Measurements from ENCODE around the gene RHOU. TPM values are rescaled to one million over a fixed set of nuclear protein-coding genes. Genes with fewer than 3 reads are reported as not detected.
A peak's percentile ranks its signal among the peaks of the same experiment; 100 is the strongest.

RHOU gene
- total and polyA plus RNA-seq, 2 donors (not counting 3 experiments of a cell fraction or from before 2014, with no cell fraction given) = 0.04 to 0.40 TPM

- Histone ChIP-seq H2AFZ (ENCODE audit: low read depth, low read length) (no peak overlapping the region), H3K9me3 (replicated peaks; ENCODE audit: control insufficient read depth, insufficient read depth, low read length) (no peaks in the 10 kb centered on the region), H3K36me3 (ENCODE audit: control insufficient read depth in 2 of 2, extremely low read depth in 1 of 2, insufficient read depth in 2 of 2, low read length in 2 of 2) (no peaks in the 10 kb centered on the region), H3K27ac (ENCODE audit: insufficient read depth, low read depth, low read length) (no peak overlapping the region), H3K4me3 (replicated peaks in 1 of 3; ENCODE audit: insufficient read depth in 1 of 3, low read depth in 1 of 3, low read length in 3 of 3) (peak overlapping the region in 1 of 3 experiments; percentile 62), H3K9me1 (replicated peaks; ENCODE audit: control insufficient read depth, extremely low read depth, insufficient read depth, low read length) (no peaks in the 10 kb centered on the region), H4K20me1 (replicated peaks; ENCODE audit: control insufficient read depth, extremely low read depth, insufficient read depth, low read length) (no peaks in the 10 kb centered on the region), H3K9ac (replicated peaks; ENCODE audit: extremely low read depth, insufficient read depth, low read length) (no peak overlapping the region), H3K4me1 (ENCODE audit: control insufficient read depth, extremely low read depth, insufficient read depth, low read length) (peaks cover 6% of the 10 kb centered on the region), H3K4me2 (ENCODE audit: insufficient read depth, low read length) (peak overlapping the region; percentile 16), H3K79me2 (ENCODE audit: control insufficient read depth, insufficient read depth, low read length) (no peaks in the 10 kb centered on the region), H3K27me3 (ENCODE audit: control insufficient read depth in 2 of 2, insufficient read depth in 2 of 2, low read length in 2 of 2) (peaks cover 29 to 40% of the 10 kb centered on the region in 2 experiments)
- dilution Hi-C loops (cut with MboI; ENCODE audit: extremely low pct_ligation_motif_present, low sequenced_read_pairs) = no loop called here
- BruUV-seq (replicated peaks) = no TSS peak
- intact Hi-C loops (cut with micrococcal nuclease) = loop anchor here (1.0 to 5.0 kb wide), 2 partner anchors 421 to 491 kb away; no protein-coding TSS in a partner anchor
- DNase-seq (ENCODE audit: low read depth, low spot score) (peak; percentile 16), FAIRE-seq (no peak)
- ChIA-PET POLR2A (no interaction called here), CTCF (interaction anchor here (0.6 to 2.9 kb wide), 11 partner anchors 10 to 732 kb away, joined by 3 to 59 read pairs (median 4); no protein-coding TSS in a partner anchor)
- TF ChIP-seq EZH2 (IDR thresholded peaks at IDR 0.05; ENCODE audit: borderline replicate concordance, low read depth, low read length, severe bottlenecking) (peak; percentile 86), JUN (IDR thresholded peaks at IDR 0.05; ENCODE audit: borderline replicate concordance, insufficient read depth, insufficient read length, low read depth) (no peak)
Observed at GRCh38 chr1:228735871-228736586, 750 bp downstream of the RHOU start.

- DNase-seq (ENCODE audit: low read depth, low spot score) (no peak), FAIRE-seq (no peak)
- TF ChIP-seq POLR2AphosphoS5 (IDR thresholded peaks at IDR 0.05; ENCODE audit: insufficient read depth, low read depth, low read length) = no peak
- TF ChIP-seq EZH2 (IDR thresholded peaks at IDR 0.05; ENCODE audit: borderline replicate concordance, low read depth, low read length, severe bottlenecking) = no peak
- TF ChIP-seq JUN (IDR thresholded peaks at IDR 0.05; ENCODE audit: borderline replicate concordance, insufficient read depth, insufficient read length, low read depth) = no peak
- TF ChIP-seq POLR2A (IDR thresholded peaks at IDR 0.05; ENCODE audit: low read depth, low read length) = no peak
- no peak for TF ChIP-seq MAX (IDR thresholded peaks at IDR 0.05; ENCODE audit: insufficient read depth, insufficient read length)
- Histone ChIP-seq H3K9me3 (replicated peaks; ENCODE audit: control insufficient read depth, insufficient read depth, low read length) (no peaks in the 10 kb centered on the region), H3K9me1 (replicated peaks; ENCODE audit: control insufficient read depth, extremely low read depth, insufficient read depth, low read length) (no peaks in the 10 kb centered on the region), H3K4me2 (ENCODE audit: insufficient read depth, low read length) (no peak overlapping the region), H3K27me3 (ENCODE audit: control insufficient read depth in 2 of 2, insufficient read depth in 2 of 2, low read length in 2 of 2) (peaks cover 29 to 40% of the 10 kb centered on the region in 2 experiments), H2AFZ (ENCODE audit: low read depth, low read length) (no peak overlapping the region), H3K4me3 (replicated peaks in 1 of 3; ENCODE audit: insufficient read depth in 1 of 3, low read depth in 1 of 3, low read length in 3 of 3) (no peak overlapping the region), H3K79me2 (ENCODE audit: control insufficient read depth, insufficient read depth, low read length) (no peaks in the 10 kb centered on the region), H3K36me3 (ENCODE audit: control insufficient read depth in 2 of 2, extremely low read depth in 1 of 2, insufficient read depth in 2 of 2, low read length in 2 of 2) (no peaks in the 10 kb centered on the region), H3K4me1 (ENCODE audit: control insufficient read depth, extremely low read depth, insufficient read depth, low read length) (peaks cover 6% of the 10 kb centered on the region), H3K27ac (ENCODE audit: insufficient read depth, low read depth, low read length) (no peak overlapping the region), H3K9ac (replicated peaks; ENCODE audit: extremely low read depth, insufficient read depth, low read length) (no peak overlapping the region), H4K20me1 (replicated peaks; ENCODE audit: control insufficient read depth, extremely low read depth, insufficient read depth, low read length) (no peaks in the 10 kb centered on the region)
- POLR2A ChIA-PET = no interaction called here
- no TSS peak for BruUV-seq (replicated peaks)
- CTCF ChIA-PET = interaction anchor here (1.5 to 2.3 kb wide), 2 partner anchors 293 to 518 kb away, joined by 3 to 8 read pairs; no protein-coding TSS in a partner anchor
- dilution Hi-C loops (cut with MboI; ENCODE audit: extremely low pct_ligation_motif_present, low sequenced_read_pairs) (no loop called here), intact Hi-C loops (cut with micrococcal nuclease) (loop anchor here (5.0 kb wide), 1 partner anchor 420 kb away; no protein-coding TSS in a partner anchor)
Observed at GRCh38 chr1:228736844-228737445, 1.7 kb downstream of the RHOU start.

All from endothelial cell of umbilical vein (primary cell).